Inferior parietal cortex (tissue), 1 donor: ENCODE measurements around the gene WDR41.

Source experiments
- DNase-seq: peaks from one replicate; pipeline ENCODE4 v3.0.0-alpha.2; 2016; ENCODE audit errors: extremely low spot score

WDR41 gene

GRCh38 chr5:77448831-77449230 is 43.3 kb downstream of the WDR41 start:
- no peak for DNase-seq

GRCh38 chr5:77444356-77444755 is 47.8 kb downstream of the WDR41 start:
- no peak for DNase-seq

GRCh38 chr5:77443670-77444069 is 48.4 kb downstream of the WDR41 start:
- DNase-seq, result no peak

- no peak for DNase-seq
These were observed 54.0 kb downstream of the WDR41 start for GRCh38 chr5:77438071-77438470.

GRCh38 chr5:77437194-77437593 is 54.9 kb downstream of the WDR41 start:
- DNase-seq, result peak; percentile 60

- DNase-seq, result no peak
These were observed 60.4 kb downstream of the WDR41 start for GRCh38 chr5:77431719-77432118.

- no peak for DNase-seq
These were observed 60.8 kb downstream of the WDR41 start for GRCh38 chr5:77431286-77431685.

GRCh38 chr5:77430726-77431125 is 61.4 kb downstream of the WDR41 start:
- no peak for DNase-seq

GRCh38 chr5:77428526-77428925 is 63.6 kb downstream of the WDR41 start:
- DNase-seq, result no peak

- DNase-seq, result no peak
These were observed 64.1 kb downstream of the WDR41 start for GRCh38 chr5:77427998-77428397.

- DNase-seq, result no peak
These were observed 65.4 kb downstream of the WDR41 start for GRCh38 chr5:77426670-77427069.

- DNase-seq, result no peak
These were observed 66.0 kb downstream of the WDR41 start for GRCh38 chr5:77425998-77426659.

- DNase-seq, result no peak
These were observed 66.7 kb downstream of the WDR41 start for GRCh38 chr5:77425420-77425819.

- DNase-seq, result no peak
These were observed 67.2 kb downstream of the WDR41 start for GRCh38 chr5:77424921-77425320.

GRCh38 chr5:77423022-77423750 is 68.9 kb downstream of the WDR41 start:
- no peak for DNase-seq

GRCh38 chr5:77420940-77421339 is 71.2 kb downstream of the WDR41 start:
- no peak for DNase-seq

GRCh38 chr5:77419644-77420582 is 72.2 kb downstream of the WDR41 start:
- no peak for DNase-seq

- DNase-seq, result no peak
These were observed 73.2 kb downstream of the WDR41 start for GRCh38 chr5:77418601-77419581.

GRCh38 chr5:77418162-77418561 is 74.0 kb downstream of the WDR41 start:
- no peak for DNase-seq

GRCh38 chr5:77413049-77413448 is 79.1 kb downstream of the WDR41 start:
- DNase-seq, result no peak
